Spleen (tissue), 11 donors: ENCODE data around the gene DMWD. TPM values are rescaled to one million over a fixed set of nuclear protein-coding genes. Genes with fewer than 3 reads are reported as not detected.

ENCODE experiments used
- DNase-seq: peaks from one replicate; pipeline ENCODE4 v3.0.0-alpha.2; 2020
- H3K27ac ChIP-seq, 8 donors: fragments of 200-600 bp; sonication (generic) in 7 of 8; 1 replicate in 4 of 8; 2 replicates in 4 of 8; pipeline versions ENCODE4 v1.5.0 to v1.8.0; 2016 to 2021; ENCODE audit warnings: inconsistent platforms in 4 of 8, mild to moderate bottlenecking in 4 of 8, moderate library complexity in 1 of 8
- H3K27me3 ChIP-seq, 7 donors: fragments of 200-600 bp; sonication (generic) in 6 of 7; replicated peaks in 1 of 7; 1 replicate in 4 of 7; 2 replicates in 3 of 7; pipeline versions ENCODE4 v1.5.0 to v1.8.0; 2016 to 2021; ENCODE audit warnings: inconsistent platforms in 3 of 7, mild to moderate bottlenecking in 1 of 7
- H3K36me3 ChIP-seq, 6 donors: fragments of 200-600 bp; sonication (generic) in 5 of 6; 1 replicate in 4 of 6; 2 replicates in 2 of 6; pipeline versions ENCODE4 v1.5.0 to v1.8.0; 2016 to 2021; ENCODE audit warnings: inconsistent platforms in 2 of 6
- H3K4me1 ChIP-seq, 6 donors: fragments of 200-600 bp; sonication (generic) in 5 of 6; 1 replicate in 3 of 6; 2 replicates in 3 of 6; pipeline versions ENCODE4 v1.5.0 to v1.8.0; 2016 to 2021; ENCODE audit warnings: inconsistent platforms in 3 of 6
- H3K4me3 ChIP-seq, 8 donors: fragments of 200-600 bp; sonication (generic) in 7 of 8; 1 replicate in 4 of 8; 2 replicates in 4 of 8; pipeline versions ENCODE4 v1.5.0 to v1.8.0; 2016 to 2021; ENCODE audit warnings: inconsistent platforms in 4 of 8, mild to moderate bottlenecking in 4 of 8, moderate library complexity in 2 of 8
- H3K9me3 ChIP-seq, 8 donors: fragments of 200-600 bp; sonication (generic) in 7 of 8; 1 replicate in 4 of 8; 2 replicates in 4 of 8; pipeline versions ENCODE4 v1.5.0 to v1.8.0; 2016 to 2021; ENCODE audit warnings: inconsistent platforms in 4 of 8
- POLR2A ChIP-seq, 3 donors: fragments of 450-650 bp; IDR thresholded peaks; one replicate each; pipeline ENCODE4 v1.5.1; 2017; ENCODE audit warnings: antibody characterized with exemption in 3 of 3, mild to moderate bottlenecking in 1 of 3
- POLR2AphosphoS5 ChIP-seq, 3 donors: sonication (generic); formaldehyde crosslinking; IDR thresholded peaks; one replicate each; pipeline ENCODE4 v1.5.1; 2017; ENCODE audit warnings: antibody characterized with exemption in 3 of 3
- WGBS, 5 donors: extraction: QIAGEN DNeasy Blood & Tissue Kit in 3 of 5; methylation state at CpG; one replicate each; pipeline versions ENCODE4 v1.1.5 to v1.1.7; 2013 to 2018; 5-methylcytosine and 5-hydroxymethylcytosine counted together
- intact Hi-C: fragments of 100-400 bp; cut with DNase I; formaldehyde crosslinking; loops from one replicate; pipeline ENCODE4 v1.15.0; 2023; ENCODE audit warnings: low total_unique reads
- polyA plus RNA-seq, 3 donors: library from polyadenylated mRNA; stranded (reverse); fragments of 200-250 nt; gene quantifications; one replicate each; pipeline ENCODE4 v1.2.1, GENCODE V29; 2013
- total RNA-seq, 7 donors: library from RNA; depleted of rRNA in 3 of 7; stranded (reverse); fragments of >200 nt in 3 of 7; fragmentation: NEBNext Ultra II Directional in 4 of 7; extraction: Animal tissue kit (Norgen Biotek cat#: 25700) in 4 of 7; gene quantifications; one replicate each; pipeline versions ENCODE4 v1.1.0 to v1.2.1, GENCODE V29; 2016 to 2021
- TF ChIP-seq, protein P1 (sequence below), 11 experiments: fragments of 200-600 bp in 7 of 11; fragments of 450-650 bp in 4 of 11; sonication (generic) in 4 of 11; IDR thresholded peaks in 8 of 11; conservative IDR thresholded peaks in 3 of 11; 1 replicate in 7 of 11; 2 replicates in 4 of 11; pipeline versions ENCODE4 v1.4.0 to v1.8.0; 2016 to 2021; ENCODE audit warnings: antibody characterized with exemption in 11 of 11, inconsistent platforms in 4 of 11, mild to moderate bottlenecking in 1 of 11
- donor health status: healthy with polysubstance abuse.
- donor health status: DM: no; HTN: no; CAD: no; lungs with moderate emphysema.
- donor health status: DM: no; HTN: no; CAD: no.
- donor health status: Bipolar disorder and iron deficiency.
- donor health status: healthy.
- donor health status: DM: no; HTN: no; CAD: no.
- donor health status: DM: yes; HTN: yes; CAD: no.

DMWD gene
- total and polyA plus RNA-seq, 10 donors: 6.4 to 57.0 (median 42.6) TPM

DNA sequence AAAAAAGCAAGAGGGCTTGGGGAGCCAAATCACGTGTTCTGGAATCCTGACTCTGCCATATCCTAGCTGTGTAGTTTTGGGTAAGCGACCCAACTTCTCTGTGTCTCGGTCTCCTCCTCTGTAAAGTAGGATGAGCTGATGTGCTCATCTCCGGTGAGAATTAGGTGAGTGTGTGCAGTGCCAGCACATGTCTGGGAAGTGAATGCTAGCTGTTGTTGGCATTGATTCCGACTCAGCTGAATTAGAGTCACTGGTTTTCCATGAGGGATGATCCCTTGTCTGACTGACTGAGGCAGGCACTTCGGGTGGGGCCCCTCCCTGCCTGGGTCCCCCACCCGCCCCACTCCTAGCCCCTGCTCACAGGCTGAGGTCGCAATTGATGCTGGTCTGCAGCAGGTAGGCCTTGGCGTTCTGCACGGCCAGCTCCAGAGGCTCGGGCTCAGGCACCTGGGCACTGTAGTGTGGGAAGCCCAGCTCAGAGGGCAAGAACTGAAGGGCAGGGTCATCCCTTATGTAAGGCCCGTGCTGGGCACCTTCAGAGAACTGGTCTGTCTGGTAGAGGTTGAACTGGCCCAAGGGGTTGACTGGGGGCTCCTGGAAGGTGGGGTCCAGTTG lies 21.6 kb upstream of the DMWD start:
- Histone ChIP-seq H3K27ac (no peak overlapping the region), H3K4me1 (peaks cover 0 to 45% (median 27%) of the 10 kb centered on the region in 6 donors), H3K4me3 (no peak overlapping the region), H3K36me3 (peaks cover 0 to 41% (median 1%) of the 10 kb centered on the region in 6 donors), H3K27me3 (peaks cover 0 to 46% (median 3%) of the 10 kb centered on the region in 7 donors), H3K9me3 (no peaks in the 10 kb centered on the region)
- intact Hi-C loops: no loop called here
- no peak for DNase-seq
- TF ChIP-seq, protein P1, sequence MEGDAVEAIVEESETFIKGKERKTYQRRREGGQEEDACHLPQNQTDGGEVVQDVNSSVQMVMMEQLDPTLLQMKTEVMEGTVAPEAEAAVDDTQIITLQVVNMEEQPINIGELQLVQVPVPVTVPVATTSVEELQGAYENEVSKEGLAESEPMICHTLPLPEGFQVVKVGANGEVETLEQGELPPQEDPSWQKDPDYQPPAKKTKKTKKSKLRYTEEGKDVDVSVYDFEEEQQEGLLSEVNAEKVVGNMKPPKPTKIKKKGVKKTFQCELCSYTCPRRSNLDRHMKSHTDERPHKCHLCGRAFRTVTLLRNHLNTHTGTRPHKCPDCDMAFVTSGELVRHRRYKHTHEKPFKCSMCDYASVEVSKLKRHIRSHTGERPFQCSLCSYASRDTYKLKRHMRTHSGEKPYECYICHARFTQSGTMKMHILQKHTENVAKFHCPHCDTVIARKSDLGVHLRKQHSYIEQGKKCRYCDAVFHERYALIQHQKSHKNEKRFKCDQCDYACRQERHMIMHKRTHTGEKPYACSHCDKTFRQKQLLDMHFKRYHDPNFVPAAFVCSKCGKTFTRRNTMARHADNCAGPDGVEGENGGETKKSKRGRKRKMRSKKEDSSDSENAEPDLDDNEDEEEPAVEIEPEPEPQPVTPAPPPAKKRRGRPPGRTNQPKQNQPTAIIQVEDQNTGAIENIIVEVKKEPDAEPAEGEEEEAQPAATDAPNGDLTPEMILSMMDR (IDR thresholded peaks at IDR 0.05 in 8 of 11, conservative IDR thresholded peaks at IDR 0.05 in 3 of 11): no peak
- TF ChIP-seq POLR2AphosphoS5 (IDR thresholded peaks at IDR 0.05) (no peak), POLR2A (IDR thresholded peaks at IDR 0.05) (no peak)
- WGBS, 5 donors: 85 to 94% (median 93%) methylated on average over 11 to 12 of the region's 12 CpGs

DNA sequence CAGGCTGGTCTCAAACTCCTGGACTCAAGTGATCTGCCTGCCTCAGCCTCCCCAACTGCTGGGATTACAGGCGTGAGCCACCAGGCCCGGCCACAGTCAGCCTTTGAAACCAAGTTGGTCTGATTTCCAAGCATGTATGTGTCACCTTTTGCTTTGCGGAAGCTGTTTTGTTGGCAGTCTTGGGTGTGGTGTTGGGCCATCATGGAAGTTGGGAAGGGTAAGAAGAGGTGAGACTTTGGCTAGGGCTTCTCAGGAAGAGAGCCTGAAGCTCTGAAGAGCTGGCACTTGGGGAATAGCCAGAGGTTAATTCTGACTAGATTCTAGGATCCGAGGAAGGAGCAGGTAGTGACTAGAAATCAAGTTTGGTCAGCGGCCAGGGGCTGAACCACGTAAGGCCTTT lies 19.7 kb upstream of the DMWD start:
- H3K27ac ChIP-seq: no peak overlapping the region
- no peak overlapping the region for H3K4me3 ChIP-seq
- intact Hi-C loops: no loop called here
- H3K27me3 ChIP-seq: peaks cover 0 to 49% (median 3%) of the 10 kb centered on the region in 7 donors
- H3K9me3 ChIP-seq: no peaks in the 10 kb centered on the region
- peaks cover 0 to 23% (median 0%) of the 10 kb centered on the region in 6 donors for H3K36me3 ChIP-seq
- peaks cover 0 to 38% (median 25%) of the 10 kb centered on the region in 6 donors for H3K4me1 ChIP-seq
- DNase-seq: no peak
- WGBS, 5 donors: 91 to 94% (median 93%) methylated on average over 6 of the region's 6 CpGs
- TF ChIP-seq, protein P1 (IDR thresholded peaks at IDR 0.05 in 8 of 11, conservative IDR thresholded peaks at IDR 0.05 in 3 of 11): no peak
- TF ChIP-seq POLR2AphosphoS5 (IDR thresholded peaks at IDR 0.05) (no peak), POLR2A (IDR thresholded peaks at IDR 0.05) (no peak)

DNA sequence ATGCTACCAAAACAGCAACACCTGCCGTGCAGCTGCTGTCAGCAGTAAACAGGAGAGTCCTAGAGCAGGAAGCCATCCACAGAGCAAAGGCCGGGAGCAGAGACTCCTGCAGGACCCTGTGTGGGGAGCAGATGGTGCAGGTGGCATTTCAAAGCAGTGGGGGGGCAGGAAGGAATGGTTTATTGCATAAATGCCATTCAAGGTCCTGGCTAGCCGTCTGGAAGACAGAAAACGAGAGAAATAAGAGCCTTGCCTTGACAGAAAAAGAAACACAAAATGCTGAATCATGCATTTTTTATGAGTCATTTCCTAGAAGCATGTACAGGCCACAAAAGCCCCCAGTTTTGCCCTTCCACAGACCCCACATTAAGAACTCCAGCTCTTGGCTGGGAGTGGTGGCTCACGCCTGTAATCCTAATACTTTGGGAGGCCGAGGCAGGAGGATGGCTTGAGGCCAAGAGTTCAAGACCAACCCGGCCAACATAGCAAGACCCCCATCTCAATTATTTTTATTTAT lies 17.1 kb upstream of the DMWD start:
- H3K9me3 ChIP-seq: no peaks in the 10 kb centered on the region
- intact Hi-C loops: no loop called here
- TF ChIP-seq, protein P1 (IDR thresholded peaks at IDR 0.05 in 8 of 11, conservative IDR thresholded peaks at IDR 0.05 in 3 of 11): no peak
- no peak for TF ChIP-seq POLR2A (IDR thresholded peaks at IDR 0.05)
- TF ChIP-seq POLR2AphosphoS5 (IDR thresholded peaks at IDR 0.05): no peak
- H3K4me3 ChIP-seq: no peak overlapping the region
- H3K27me3 ChIP-seq: peaks cover 0 to 30% (median 0%) of the 10 kb centered on the region in 7 donors
- no peak for DNase-seq
- peaks cover 0 to 6% (median 0%) of the 10 kb centered on the region in 6 donors for H3K36me3 ChIP-seq
- no peak overlapping the region for H3K27ac ChIP-seq
- WGBS, 5 donors: 17 to 25% (median 18%) methylated on average over 7 of the region's 7 CpGs
- peaks cover 0 to 12% (median 6%) of the 10 kb centered on the region in 6 donors for H3K4me1 ChIP-seq

DNA sequence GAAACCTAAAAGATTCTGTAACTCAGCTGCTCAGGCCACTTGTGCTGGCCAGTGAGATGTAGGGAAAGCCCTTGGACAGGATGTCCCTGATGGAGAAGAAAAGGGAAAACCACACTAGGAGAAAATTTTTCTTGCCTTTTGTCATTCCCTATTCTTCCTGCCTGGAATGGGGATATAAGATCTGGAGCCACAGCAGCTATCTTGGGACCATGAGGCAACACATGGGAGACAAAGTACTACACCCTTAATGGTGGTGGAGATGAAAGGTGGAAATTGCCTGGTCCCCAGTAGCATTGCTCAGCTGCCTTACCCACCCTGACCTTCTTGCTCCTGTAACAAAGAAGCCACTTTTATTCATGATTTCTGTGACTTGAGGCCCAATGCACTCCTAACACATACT lies 13.1 kb upstream of the DMWD start:
- TF ChIP-seq, protein P1 (IDR thresholded peaks at IDR 0.05 in 8 of 11, conservative IDR thresholded peaks at IDR 0.05 in 3 of 11): no peak
- TF ChIP-seq POLR2AphosphoS5 (IDR thresholded peaks at IDR 0.05) (no peak), POLR2A (IDR thresholded peaks at IDR 0.05) (no peak)
- intact Hi-C loops: no loop called here
- no peak for DNase-seq
- no peaks in the 10 kb centered on the region for H3K36me3 ChIP-seq
- H3K9me3 ChIP-seq: no peaks in the 10 kb centered on the region
- H3K4me1 ChIP-seq: peaks cover 0 to 11% (median 6%) of the 10 kb centered on the region in 6 donors
- H3K4me3 ChIP-seq: no peak overlapping the region
- H3K27ac ChIP-seq: no peak overlapping the region
- H3K27me3 ChIP-seq: peaks cover 0 to 29% (median 0%) of the 10 kb centered on the region in 7 donors
